Measurements from ENCODE around the gene GFRA3.

GRCh38 chr5:138224712-138225111, 49.7 kb downstream of the GFRA3 start:
- TF ChIP-seq CTCF (IDR thresholded peaks at IDR 0.05; ENCODE audit: insufficient read depth, low read length, poor library complexity, severe bottlenecking) (no peak), EZH2phosphoT487 (conservative IDR thresholded peaks at IDR 0.05; ENCODE audit: low read length) (no peak)
